Hematopoietic multipotent progenitor cell treated with erythropoietin and hydrocortisone succinate and interleukin-3 and kit ligand, for 4 days (in vitro differentiated cells): ENCODE measurements around the gene SRBD1.
A peak's percentile ranks its signal among the peaks of the same experiment; 100 is the strongest.

ENCODE experiments used
- DNase-seq: peaks from one replicate; pipeline ENCODE4 v3.0.0-alpha.2; 2015

The SRBD1 gene

DNA sequence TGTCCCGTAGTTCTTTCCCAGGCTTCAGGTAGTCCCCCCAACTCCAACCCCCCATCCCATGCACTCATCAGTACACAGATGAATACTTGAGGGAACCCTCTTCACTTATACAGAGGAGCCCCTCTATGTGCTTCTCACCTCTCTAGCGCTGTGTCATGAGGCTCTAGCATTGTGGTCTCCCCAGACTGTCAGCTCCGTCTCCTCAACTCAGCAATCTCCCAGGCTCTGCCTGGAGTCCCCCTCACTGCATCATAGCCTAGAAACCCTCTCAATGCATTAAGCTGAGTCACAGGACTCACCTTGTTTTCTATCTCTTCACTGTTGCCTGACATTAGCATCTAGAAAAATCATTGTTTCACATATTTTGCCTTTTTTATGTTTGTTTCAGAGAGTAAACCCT, 20.3 kb upstream of the SRBD1 start:
- DNase-seq, result no peak

GRCh38 chr2:45629971-45630370, 18.9 kb upstream of the SRBD1 start:
- DNase-seq, result peak; percentile 70

DNA sequence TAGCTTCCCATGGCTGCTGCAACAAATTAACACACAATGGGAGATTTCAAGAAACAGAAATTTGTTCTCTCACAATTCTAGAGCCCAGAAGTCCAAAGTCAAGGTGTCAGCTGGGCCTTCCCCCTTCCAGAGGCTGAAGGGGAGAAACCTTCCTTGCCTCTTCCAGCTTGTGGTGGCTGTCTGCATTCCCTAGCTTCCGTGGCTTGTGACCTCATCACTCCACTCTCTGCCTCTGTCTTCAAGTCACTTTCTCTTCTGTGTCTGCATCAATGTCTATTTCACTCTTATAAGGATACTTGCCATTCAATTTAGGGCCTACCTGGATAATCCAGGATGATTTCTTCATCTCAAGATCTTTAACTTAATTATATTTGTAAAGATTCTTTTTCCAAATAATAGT, 16.8 kb upstream of the SRBD1 start:
- no peak for DNase-seq

DNA sequence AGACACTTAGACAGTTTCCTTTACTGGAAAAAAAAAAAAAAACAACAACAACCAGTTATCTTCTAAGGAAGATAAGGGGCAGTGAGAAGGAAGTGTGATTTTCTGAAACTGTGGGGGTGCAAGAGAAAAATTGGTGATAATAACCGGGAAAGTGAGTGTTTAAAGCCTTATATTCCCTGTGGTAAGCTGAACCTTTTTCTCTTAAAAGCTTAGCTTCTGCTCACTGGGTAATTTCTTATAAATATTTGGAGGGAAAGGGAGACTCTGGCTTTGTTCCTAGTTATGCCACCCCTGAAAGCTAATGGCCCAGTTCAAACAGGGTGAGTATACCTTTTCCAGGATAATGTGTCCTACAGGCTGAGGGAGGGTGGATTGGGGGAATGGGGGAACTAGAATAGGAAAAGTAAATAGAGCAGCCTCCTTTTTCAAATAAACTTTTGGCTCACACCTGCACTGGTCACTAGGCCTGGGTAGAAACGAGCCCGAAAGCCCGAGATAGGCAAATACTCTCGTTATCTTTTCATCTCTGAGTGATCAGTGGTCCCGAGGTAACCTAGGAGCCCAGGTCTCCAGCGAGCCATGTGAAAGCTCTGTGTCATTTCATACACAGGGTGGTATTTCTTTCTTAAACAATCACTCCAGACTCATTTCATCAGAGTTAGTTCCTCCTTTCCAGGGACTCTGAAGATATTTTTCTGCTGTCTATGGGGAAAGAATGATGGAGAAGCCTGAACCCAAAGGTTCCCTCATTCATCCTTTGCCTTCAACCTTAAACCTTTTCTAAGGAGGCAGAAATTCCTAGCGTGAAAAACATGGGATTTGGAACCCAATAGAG, 15.5 kb upstream of the SRBD1 start:
- DNase-seq, result no peak

- no peak for DNase-seq
Observed at GRCh38 chr2:45625824-45626223, 14.8 kb upstream of the SRBD1 start.

DNA sequence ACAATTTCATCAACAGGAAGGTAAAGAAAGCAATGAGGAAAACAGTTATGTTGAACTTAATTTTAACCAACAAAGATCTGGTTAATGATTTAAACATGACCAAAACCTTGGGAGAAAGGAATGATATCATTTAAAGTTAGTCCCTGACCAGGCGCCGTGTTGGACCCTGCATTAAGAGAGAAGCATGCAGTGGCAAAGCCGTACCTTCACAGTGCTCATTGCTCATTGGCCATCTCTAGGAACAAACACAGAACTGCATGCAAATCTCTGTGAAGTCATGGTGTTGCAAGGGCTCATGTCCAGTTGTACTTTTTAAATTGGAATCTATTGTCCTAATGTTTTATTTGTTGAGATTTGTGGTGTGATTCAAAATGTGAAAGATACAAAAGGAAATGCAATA, 12.0 kb upstream of the SRBD1 start:
- no peak for DNase-seq

DNA sequence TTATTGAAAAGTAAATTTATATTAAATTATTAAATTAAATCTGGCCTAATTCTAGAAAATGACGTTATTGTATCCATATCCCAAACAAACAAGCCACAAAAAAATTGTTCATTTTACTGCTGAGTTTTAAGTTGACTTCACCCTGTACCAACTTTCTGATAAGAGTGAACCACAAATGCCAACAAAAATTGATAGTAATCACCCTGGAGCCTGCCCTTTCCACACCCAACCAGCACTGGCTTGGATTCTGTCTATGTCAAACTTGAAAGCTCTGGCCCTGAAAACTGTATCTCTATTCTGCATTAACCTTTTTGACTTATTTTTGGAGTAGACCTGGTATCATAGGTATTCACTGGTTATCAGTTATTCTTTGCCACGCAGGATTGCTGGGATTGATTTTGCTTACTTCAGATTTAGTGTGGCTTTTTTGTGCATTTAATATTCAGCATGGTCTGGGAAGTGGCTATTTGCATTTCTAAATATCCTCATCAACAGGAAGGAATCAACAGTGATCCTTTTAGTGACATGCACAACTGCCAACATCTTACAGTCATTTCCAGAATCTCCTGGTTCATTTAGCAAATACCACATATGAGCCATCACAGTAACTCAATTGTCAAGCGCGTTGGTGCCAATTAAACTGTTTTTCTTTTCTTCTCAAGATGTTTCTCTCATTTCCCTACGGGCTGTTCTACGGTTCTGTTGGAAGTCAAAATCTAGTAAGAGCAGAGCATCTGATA, 11.4 kb upstream of the SRBD1 start:
- DNase-seq, result peak; percentile 56

DNA sequence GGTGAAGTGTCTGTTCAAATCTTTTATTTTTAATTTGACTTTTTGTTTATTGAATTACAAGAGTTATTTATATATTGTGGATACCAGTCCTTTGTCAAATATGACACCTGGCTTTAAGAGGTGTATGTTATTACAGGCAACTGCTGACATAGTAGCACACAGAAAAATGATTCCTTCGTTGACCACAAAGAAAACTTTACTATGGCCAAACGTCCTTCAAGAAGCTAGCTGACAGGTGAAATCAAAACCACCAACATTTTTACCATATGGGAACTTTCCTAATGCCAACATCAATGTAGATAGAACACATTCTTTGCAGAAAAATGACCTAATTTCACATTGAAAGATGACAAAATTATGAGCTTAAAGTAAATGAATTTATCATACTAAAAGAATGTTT, 6.4 kb upstream of the SRBD1 start:
- DNase-seq, result no peak

DNA sequence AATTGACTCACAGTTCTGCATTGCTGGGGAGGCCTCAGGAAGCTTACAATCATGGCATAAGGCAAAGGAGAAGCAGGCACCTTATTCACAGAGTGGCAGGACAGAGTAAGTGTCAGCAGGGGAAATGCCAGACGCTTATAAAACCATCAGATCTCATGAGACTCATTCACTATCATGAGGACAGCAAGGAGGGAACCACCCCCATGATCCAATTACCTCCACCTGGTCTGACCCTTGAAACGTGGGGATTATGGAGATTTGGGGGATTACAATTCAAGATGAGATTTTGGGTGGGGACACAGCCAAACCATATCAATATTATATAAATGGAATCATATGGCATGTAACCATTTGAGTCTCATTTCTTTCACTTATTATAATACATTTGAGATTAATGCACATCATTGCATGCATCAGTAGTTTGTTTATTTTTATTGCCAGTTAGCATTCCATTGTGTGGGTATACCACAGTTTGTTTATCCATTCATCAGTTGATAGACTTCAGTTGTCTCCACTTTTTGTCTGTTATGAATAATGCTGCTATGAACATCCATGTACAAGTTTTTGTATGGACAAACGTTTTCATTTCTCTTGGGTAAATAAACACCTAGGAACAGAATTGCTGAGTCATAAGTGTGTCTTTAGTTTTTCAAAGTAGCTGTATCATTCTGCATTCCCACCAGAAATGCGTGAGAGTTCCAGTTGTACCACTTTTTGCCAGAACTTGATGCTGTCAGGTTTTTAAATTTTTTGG, 5.8 kb upstream of the SRBD1 start:
- no peak for DNase-seq

DNA sequence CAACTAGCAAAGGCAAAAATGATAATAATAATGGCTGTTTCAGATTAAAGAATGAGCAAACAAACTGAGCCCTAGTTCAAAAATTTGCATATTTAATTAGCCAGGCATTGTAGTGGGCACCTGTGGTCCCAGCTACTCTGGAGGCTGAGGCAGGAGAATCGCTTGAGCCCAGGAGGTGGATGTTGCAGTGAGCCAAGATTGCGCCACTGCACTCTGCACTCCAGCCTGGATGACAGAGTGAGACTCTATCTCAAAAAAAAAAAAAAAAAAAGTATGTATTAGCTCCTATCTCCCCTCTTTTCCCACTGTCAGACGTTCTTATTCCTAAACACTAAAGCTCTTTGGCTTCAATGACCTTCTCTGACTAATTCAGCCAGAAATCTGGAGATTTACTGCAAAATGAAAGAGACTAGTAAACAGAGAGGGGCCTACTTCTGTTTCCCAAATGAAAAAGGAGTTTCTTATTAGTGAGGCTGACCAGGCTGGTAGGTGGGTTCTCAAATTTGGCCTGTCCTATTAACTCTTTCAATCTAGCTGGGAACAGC, 3.9 kb upstream of the SRBD1 start:
- no peak for DNase-seq

- DNase-seq, result no peak
Observed at GRCh38 chr2:45614330-45614729, 3.3 kb upstream of the SRBD1 start.

GRCh38 chr2:45612731-45613130, 1.7 kb upstream of the SRBD1 start:
- DNase-seq, result no peak

DNA sequence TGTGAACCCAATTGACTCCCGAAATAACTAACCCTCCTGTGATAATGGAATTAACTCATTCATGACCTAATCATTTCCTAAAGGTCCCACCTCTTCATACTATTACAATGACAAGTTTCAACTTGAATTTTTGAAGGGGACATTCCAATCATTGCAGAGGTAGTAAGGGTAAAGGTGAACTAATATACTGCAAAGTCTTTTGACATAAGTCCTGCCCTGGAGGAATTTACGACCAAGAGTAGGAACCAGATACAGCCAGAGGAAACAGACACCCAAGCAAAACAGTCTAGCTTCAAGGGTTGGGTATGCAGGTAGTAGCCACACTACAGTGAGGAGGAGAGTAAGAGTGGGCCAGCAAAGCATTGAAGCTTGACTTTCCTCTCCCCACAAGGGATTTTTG, 1.2 kb upstream of the SRBD1 start:
- DNase-seq, result no peak

DNA sequence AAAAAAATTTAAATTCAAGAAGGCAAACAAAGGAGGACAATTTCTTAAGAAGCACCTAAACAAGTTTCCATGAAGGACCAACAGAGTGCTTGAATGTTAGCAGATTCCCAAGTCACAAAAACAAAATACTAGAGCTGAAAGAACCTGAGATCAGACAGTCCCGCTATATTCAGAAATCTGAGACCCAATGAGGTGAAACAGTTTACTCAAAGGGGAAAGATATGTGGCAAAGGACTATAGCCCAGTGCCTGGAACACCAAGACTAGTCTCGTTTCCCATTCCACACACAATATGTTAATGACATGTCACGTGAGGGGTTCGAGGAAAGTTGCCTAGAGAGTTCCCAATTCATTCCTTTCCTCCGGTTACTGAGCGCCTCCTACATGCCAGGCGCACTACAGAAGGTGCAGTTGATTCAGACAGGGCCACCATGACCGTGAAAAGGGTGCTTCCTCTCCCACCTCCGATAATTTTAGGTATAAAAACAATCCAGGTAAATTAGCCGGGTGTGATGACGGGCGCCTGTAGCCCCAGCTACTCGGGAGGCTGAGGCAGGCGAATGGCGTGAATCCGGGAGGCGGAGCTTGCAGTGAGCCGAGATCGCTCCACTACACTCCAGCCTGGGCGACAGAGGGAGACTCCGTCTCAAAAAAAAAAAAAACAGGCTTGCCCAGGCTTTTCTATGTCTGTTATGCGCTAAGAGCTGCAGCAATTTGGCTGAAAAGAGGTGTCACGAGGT, 617 bp downstream of the SRBD1 start:
- DNase-seq, result peak; percentile 75

GRCh38 chr2:45607701-45608100, 3.4 kb downstream of the SRBD1 start:
- DNase-seq, result peak; percentile 41

GRCh38 chr2:45606796-45607195, 4.3 kb downstream of the SRBD1 start:
- DNase-seq, result peak; percentile 52

- DNase-seq, result no peak
Observed at GRCh38 chr2:45605116-45605515, 6.0 kb downstream of the SRBD1 start.

DNA sequence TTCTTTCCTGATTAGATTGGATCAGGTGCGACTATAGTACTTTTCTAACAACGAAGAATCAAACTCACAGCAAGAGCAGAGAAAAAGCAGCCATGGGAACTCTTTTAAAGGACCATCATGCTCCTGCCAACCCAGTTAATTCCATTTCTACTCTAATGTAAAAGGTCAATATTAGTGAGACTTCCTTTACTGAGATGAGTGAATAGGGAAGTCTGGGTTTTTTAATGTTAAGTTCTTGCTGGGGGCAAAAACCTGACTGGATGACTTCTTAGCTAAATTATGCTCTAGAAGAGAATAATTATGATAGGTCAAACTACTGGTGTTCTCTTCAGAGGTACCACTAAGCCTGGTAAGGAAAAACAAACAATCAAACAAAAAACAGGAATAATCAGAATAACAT, 8.4 kb downstream of the SRBD1 start:
- DNase-seq, result no peak

GRCh38 chr2:45598545-45598944, 12.5 kb downstream of the SRBD1 start:
- DNase-seq, result no peak

DNA sequence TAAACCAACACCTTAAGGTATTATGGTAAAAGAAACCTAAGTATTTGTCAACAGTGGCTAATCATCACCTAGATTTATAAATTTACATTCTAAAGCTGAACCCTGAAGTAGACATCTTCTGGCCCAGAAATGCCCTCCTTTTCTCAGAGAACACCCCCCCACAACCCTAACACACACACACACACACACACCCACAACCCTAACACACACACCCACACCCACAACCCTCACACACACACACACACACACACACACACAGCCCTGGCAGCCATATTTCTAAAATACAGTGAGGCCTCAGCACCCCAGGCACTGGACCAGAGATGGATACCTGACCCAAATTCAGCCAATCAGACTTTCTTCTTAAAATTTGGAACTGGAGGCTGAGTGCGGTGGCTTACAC, 14.3 kb downstream of the SRBD1 start:
- no peak for DNase-seq

DNA sequence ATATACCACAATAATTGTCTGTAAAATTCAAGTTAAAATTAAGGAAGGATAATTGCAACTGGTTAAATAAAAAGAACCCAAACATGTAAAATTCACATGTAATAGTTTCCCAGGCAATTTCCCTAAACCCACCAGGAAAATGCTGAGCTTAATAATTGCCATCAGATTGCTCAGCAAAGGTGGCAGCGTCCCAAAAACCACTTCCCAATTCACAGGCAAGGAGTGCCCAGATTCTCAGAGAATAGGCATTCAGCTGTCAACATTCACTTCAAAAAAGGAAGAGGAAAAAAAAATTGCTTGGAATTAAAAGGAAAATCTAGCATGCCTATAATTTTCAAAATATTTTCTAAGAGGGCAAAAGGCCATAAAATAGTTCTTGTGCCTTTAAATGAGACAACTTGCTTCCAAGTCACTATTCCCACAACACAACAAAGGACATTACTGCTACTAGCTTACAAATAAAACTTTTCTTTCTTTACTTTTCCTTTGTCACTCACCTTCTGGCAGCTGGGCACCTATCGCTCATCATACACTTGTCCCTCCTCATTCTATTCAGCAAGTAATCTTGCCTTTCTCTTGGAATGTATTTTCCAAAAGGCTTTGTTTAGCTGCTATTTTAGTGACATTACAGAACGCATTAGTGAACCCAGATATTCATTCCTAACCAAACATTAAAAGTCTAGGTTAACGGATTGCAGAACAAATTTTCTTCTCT, 15.2 kb downstream of the SRBD1 start:
- DNase-seq, result no peak

GRCh38 chr2:45591073-45591472, 20.0 kb downstream of the SRBD1 start:
- DNase-seq, result no peak
